GM23338 (cell line): ENCODE measurements around the gene IL11. TPM values are rescaled to one million over a fixed set of nuclear protein-coding genes. Genes with fewer than 3 reads are reported as not detected.

Source experiments
- JUNB ChIP-seq: IDR thresholded peaks from one replicate; pipeline ENCODE4 v1.6.1; 2016; ENCODE audit warnings: antibody characterized with exemption; ENCODE audit not compliant: unreplicated experiment
- POLR2AphosphoS5 ChIP-seq: IDR thresholded peaks from 2 replicates; pipeline ENCODE4 v1.6.1; 2016; ENCODE audit warnings: antibody characterized with exemption, low read depth
- REST ChIP-seq: IDR thresholded peaks from one replicate; pipeline ENCODE4 v1.6.1; 2018; ENCODE audit warnings: antibody characterized with exemption; ENCODE audit not compliant: unreplicated experiment
- ZNF462 ChIP-seq: fragments of 250-450 bp; sonication (Bioruptor Pico); IDR thresholded peaks from 2 replicates; pipeline ENCODE4 v1.5.0; 2020; ENCODE audit warnings: mild to moderate bottlenecking, moderate library complexity
- polyA plus RNA-seq: library from polyadenylated mRNA; unstranded; fragments of >200 nt; fragmentation: Nextera tagmentation; extraction: Ambion mirVana; gene quantifications from 2 replicates; pipeline ENCODE4 v1.2.1, GENCODE V29; 2016
- total RNA-seq: library from RNA; depleted of rRNA; stranded (reverse); fragments of >200 nt; shearing (Covaris generic); gene quantifications from 2 replicates; pipeline ENCODE4 v1.2.3, GENCODE V29; 2014

IL11 gene
- total and polyA plus RNA-seq, 2 experiments from 2014 or later: 0.58 to 2.2 TPM

GRCh38 chr19:55377356-55378131, 7.3 kb upstream of the IL11 start (continued):
- TF ChIP-seq ZNF462 (CRISPR knock-in tag) (no peak), POLR2AphosphoS5 (peak; percentile 65; the same call in 1 of the 2 replicates), JUNB (no peak), REST (no peak)
